RPMI8226 (cell line): Measurements from ENCODE around the gene NELL1.
"Not testable (repeated sequence)": the region's sequence is repeated elsewhere in the genome, so short reads cannot be mapped to it uniquely, and the experiment has no call there.

Experiments
- DNase-seq: peaks from one replicate; pipeline ENCODE4 v3.0.0-alpha.2; 2015

The NELL1 gene

DNA sequence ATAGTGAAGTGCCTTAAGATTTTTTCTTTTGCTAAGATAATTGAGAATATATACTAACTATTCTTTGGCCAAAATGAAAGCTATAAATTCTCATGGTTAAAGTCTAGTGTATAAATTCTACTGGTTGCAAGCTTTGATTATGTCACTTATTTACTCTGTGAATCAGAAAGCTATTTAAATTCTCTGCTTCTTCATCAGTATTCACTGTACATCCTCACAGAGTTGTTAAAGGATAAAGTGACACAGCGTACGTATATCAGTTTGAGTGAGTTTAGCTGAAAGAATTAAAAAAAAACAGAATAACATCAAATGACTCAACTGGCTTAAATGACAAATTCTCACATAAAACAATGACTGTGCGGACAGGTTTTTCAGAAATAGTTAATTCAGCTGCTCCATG is 453.1 kb downstream of the NELL1 start:
- DNase-seq, result no peak

DNA sequence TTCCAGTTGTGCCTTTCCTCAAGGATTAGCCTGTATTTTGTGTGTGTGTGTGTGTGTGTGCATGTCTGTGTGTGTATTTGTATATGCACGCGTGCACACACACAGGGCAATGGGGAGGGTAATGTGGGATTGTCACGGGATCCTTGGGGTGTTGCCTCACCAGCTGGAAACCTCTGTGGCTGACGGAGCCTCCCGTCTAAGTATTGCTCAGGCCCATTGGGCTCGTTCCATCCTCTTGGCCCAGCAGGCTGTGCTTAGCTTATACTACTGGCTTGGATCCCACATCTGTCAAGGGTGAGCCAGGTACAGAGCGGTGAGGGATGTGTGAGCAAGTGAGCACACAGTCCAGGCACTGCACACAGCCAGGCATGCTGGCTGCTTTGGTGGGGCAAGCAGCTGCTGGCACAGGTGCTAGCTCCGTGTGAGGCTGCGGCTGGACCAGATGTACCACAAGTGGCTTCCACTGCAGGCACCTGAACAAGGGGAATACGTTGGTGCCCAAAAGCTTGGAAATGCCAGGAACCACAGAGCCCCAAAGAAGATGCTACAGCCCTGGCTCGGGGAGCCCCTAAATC is 462.8 kb downstream of the NELL1 start:
- DNase-seq, result no peak

DNA sequence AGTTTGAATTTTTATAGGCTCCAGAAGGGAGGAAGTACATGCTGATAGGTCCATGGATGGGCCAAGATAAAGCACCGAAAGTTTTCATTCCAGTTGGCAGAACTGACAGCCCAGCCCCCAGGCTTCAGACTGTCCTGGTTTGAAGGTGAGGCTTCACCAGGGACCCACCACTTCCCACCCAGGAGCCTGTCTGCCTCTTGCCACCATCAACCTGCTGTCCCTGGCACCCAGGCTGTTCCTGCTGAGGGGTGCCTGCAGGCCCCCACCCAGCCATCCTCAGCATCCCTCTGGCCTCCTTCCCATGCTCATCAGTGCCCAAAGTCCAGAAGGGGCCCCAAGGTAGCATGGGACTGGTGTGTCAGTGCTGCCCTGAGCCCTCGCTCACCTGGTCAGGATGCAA is 463.9 kb downstream of the NELL1 start:
- DNase-seq, result no peak

DNA sequence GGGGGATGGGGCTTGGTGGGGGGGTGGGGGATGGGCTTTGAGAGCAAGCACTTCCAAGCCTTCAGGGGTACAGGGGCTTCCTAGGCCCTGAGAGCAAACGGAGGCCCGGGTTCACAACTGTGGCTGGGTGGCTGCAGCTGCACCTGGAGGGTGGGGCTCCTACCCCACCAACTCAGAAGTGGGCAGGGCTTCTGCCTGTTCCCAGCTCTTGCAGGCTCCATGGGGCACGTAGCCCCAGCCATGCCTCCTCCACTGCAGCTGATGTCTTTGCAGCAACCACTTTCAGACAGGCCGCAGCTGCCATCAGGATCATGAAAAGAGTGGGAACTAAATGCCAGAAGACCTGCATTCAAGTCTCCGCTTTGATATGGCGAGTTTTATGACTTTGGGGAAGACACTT is 464.3 kb downstream of the NELL1 start:
- no peak for DNase-seq

DNA sequence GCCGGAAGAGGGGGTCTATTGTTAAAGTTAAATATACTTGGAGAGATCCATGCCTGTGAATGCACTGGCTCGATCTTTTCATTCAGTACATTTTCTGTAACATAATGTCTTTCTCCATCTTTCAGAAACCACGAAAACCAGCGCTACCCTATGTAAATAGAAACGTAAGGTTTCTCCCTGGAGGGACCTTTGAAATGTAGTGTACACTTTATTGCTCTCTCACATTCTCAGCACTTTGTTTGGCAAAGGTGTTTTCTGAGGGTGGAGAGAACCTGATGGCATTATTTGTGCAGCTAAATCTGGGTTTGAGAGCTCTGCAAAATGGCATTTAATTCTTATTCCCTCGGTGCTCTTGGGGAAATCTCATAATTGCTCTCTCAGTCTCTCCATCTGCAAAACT is 468.4 kb downstream of the NELL1 start:
- DNase-seq, result no peak

DNA sequence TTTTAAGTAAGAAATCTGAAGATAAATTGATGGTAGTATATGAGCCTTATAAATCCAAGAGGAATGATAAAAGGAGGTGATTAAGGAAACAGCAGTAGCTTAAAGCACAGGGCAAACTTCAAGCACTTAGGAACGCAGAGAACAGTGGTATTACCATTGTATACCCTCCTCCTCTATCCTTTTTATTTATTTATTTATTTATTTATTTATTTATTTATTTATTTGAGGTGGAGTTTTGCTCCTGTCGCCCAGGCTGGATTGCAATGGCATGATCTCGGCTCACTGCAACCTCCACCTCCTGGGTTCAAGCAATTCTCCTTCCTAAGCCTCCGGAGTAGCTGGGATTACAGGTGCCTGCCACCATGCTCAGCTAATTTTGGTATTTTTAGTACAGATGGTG is 472.2 kb downstream of the NELL1 start:
- DNase-seq, result not testable (repeated sequence)

DNA sequence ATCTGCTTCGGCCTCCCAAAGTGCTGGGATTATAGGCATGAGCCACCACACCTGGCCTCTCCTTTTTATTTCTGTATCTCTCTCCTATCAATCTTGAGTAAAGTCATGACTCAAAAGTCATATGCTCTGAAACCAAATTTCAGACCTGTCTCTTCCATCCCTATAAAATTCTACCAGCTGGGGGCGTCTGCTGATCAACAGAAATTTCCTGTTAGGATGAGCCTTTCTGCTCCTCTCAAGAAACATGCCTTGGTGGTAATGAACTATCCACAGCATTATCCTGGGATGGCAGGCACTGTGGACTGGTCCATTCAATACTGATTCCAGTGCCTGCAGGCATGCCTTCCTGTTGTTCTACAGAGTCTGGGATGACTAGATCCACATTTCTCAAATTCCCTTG is 472.6 kb downstream of the NELL1 start:
- DNase-seq, result no peak

DNA sequence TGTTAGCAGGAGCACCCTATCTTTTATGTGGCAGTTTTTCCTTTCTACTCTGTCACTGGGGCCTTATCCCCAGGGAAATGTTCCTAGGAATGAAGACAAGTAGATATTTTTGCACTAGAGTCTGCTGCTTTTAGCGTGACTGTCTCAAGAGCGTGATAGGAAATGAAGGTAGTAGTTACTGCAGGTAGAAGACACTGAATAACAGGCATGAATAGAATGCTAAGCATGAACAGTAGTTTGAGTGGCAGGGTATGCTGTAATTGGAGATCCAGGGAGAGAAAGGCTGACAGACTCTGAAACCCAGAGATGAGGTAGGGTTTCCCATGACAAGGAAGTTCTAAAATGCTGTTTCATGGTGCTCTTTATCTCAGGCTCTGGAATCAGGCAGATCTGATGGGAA is 475.1 kb downstream of the NELL1 start:
- DNase-seq, result no peak

DNA sequence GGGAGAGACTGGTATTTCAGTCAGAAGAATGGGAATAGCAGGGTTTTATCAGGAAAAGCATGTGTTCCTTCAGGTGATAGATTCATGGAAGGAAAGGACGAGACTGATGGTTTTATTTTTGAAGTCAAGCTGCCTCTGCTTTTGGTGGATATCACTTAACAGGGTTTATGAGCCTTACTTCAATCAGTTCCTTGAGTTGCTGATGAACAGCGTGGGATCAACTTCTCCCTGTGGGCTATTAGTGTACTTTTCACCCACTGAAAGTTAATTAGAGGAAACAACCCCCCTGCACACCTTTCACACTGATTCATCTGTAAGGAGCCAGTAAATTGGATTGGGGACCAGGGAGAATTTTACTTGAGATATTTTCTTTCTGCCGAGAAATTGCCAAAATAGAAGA is 479.0 kb downstream of the NELL1 start:
- no peak for DNase-seq

DNA sequence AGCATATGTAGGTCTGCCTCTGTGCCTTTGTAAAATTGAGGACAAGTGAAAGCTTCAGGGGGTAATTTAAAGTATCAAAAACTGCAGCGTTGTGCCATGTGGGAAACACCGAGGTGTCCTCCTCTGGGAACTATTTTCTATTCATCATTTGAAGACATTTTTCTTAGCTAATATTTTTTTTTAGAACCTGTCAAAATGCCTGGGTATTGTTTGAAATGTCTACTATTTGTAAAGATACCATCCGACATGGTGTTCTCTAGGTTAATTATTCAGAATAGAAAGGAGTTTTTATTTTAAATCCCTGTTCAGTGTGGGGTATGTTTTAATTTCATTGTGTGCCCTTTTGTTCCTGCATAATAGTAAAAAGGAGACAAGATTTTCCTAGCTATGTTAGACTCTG is 490.8 kb downstream of the NELL1 start:
- DNase-seq, result no peak

DNA sequence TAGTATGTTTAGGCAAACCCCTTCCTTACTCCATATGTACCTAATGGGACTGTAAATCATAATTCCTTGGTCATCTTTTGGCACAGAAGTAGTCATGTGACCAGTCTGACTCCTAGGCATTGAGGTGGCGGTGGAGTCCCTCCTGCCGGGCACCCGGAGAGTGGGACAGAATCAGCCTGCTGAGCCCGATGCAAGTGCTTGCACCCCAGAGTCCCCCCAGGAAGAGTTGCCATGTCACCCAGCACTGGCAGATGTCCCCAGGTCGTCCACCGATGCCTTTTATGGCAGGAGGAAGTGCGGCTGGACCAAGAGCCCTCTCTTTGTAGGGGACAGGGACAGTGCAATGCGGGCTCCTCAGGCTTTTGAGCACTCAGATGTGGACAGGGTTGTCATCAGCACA is 500.3 kb downstream of the NELL1 start:
- no peak for DNase-seq

DNA sequence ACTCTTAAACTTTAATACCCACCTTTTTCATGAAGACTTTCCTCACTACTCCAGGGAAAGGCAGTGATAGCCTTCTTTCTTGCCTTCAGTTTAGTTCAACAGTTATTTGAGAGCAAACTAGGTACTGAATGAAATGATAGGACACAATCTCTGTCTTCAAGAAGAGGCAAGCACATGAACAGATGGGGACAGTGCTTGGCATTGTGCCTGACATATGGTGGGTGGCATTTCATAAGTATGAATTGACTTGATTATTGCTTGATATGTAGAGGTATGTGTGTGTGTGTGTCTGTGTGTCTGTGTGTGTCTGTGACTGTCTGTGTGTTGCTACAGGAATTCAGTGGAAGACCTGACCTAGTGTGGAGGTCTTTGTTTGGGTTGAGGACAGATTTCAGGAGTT is 504.1 kb downstream of the NELL1 start:
- DNase-seq, result no peak

DNA sequence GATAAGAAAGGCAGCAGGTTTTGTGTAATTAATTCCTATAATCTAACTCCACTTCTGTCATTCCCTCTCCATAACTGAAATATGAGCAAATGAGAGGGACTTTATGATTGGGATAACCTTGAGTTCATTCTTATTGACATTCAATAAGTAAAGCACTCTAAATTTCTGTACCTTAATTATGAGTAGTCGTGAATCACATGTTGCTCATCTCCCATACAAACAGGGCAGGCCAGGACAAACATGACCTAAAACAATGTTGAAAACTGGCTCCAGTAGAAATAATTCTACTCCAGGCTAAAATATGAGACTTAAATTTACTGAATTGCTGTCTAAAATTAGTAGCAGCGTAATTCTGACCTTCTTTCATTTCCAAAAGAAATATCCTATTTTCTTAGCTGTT is 505.4 kb downstream of the NELL1 start:
- no peak for DNase-seq

DNA sequence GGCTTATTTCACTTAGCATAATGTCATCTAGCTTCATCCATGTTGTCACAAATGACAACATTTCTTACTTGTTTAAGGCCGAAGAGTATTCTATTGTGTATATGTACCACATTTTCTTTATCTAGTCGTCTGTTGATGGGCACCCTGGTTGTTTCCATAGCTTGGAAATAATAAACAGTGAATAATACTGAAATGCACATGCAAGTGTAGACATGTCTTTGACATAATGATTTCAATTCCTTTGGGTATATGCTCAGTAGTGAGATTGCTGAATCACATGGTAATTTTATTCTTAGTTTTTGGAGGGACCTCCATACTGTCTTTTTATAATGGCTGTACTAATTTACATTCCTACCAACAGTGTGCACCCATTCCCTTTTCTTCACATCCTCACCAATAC is 508.0 kb downstream of the NELL1 start:
- DNase-seq, result no peak

DNA sequence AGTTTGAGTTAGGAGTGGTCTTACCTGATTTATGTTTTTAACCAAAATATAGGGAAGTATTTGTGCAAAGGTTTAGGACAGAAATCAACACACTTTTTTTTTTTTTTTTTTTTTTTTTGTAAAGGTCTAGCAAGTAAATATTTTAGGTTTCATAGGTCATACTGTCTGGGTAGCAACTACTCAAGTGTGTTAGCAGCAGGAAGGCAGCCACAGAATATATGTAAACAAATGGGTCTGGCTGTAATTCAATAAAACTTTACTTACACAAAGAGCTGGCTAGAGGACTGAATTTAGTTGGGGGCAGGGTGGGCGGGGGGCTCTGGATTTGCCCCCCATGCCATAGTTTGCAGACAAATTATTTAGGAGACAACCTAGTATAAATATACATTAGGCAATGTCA is 510.4 kb downstream of the NELL1 start:
- no peak for DNase-seq

DNA sequence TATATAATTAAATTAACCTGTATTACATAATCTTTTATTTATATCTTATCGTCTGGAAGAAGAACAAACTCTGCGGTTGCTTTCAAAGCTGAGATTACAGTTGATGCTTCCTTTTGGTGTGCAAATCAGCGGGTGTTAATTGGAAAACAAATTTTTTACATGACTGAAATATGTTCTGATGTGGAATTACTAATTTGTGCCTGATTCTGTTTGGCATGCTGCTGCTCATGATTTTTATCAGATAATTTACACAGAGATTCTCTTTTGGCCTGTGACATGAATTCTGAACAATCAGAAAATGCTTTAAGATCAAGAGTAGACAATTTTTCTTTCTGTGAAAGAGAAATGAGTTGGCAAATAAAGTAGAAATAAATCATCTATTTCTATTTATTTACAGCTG is 510.8 kb downstream of the NELL1 start:
- DNase-seq, result no peak

DNA sequence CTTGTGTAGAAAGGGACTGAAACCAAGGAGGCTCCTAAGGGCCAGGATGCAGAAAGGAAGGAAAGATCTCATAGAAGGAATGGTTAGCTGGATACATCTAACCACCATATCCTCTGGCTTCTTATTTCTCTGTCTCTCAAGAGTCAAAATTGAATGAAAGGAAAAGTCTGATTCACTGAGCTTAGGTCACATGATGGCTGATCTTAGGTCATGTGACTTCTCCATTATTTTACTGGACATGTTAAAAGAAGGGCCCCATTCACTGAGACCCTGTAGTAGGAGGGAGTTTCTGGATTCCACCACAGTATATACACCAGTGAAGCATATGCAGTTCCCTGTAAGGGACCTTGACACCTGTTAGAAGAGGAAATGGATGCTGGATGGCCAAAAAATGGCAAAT is 516.6 kb downstream of the NELL1 start:
- no peak for DNase-seq

DNA sequence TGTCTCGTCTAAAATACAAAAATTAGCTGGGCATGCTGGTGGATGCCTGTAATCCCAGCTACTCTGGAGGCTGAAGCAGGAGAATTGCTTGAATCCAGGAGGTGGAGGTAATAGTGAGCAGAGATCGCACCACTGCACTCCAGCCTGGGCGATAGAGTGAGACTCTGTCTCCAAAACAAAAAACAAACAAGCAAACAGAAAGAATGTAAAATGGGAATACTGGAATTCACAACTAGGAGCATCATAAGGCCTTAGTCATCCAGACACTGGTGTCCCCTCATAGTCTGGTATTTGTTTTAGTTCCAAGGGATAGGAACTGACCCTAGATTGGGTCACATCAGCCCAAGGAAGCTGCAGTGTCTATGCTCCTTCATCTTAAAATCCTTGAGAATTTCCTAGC is 520.8 kb downstream of the NELL1 start:
- DNase-seq, result no peak

DNA sequence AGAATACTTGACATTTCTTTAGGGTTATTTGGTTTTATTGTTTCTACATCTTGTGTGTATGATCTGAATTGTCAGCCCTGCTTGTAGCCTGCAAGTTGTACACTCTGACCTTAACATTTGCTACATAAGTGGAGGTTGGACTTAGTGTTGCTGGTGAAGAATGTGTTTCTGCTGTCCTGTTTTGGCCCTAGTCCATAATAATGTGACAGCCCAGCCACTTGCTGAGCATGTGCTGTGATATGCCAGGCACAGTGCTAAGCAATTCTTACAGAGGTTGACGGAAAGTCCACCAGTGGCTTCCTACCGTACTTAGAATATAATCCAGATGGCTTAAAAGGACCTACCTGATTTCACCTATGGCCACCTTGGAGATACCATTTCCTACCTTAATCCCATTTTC is 526.6 kb downstream of the NELL1 start:
- DNase-seq, result no peak

DNA sequence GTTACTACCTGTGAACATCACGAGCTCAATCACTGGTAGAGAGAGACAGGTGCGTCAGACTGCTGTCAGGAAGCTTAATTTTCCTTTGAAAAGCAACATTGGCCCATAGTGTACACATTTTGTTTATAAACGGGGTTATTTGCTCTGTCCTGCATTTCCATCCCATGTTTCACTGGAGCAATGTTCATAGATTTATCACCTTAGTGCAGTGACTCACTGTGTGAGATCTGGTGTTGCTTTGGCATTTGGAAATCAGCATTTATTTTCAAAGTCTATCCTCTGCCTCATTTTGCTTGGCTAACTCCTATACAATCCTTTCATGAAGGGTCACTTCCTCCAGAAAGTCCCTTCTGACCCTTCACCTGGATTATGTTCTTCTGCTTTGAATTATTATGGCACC is 529.1 kb downstream of the NELL1 start:
- DNase-seq, result no peak

DNA sequence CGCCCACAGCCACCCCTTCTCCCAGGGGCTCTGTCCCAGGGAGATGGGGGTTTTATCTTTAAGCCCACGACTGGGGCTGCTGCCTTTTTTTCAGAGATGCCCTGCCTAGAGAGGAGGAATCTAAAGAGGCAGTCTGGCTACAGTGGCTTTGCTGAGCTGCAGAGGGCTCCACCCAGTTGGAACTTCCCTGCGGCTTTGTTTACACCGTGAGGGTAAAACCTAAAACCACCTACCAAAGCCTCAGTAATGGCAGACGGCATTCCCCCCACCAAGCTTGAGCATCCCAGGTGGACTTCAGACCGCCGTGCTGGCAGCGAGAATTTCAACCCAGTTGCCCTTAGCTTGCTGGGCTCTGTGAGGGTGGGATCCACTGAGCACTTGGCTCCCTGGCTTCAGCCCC is 535.8 kb downstream of the NELL1 start:
- no peak for DNase-seq

DNA sequence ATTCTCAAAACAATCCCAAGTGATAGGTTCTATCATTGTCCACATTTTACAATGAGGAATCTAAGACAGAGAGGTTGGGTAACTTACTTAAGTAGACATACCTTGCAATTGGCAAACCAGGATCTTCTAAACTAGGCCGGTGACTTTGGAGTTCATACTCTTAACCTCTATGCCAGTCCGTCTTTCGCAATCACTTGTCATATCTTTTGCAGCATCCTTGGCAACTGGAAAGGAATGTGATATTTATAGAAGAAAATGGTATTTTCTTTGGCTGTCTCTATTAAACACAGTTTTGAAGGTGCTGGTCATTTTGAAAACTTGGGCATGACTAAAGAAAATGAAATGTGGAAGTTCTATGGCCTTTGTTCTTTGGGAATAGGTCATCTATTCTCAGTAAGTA is 556.5 kb downstream of the NELL1 start:
- DNase-seq, result no peak

DNA sequence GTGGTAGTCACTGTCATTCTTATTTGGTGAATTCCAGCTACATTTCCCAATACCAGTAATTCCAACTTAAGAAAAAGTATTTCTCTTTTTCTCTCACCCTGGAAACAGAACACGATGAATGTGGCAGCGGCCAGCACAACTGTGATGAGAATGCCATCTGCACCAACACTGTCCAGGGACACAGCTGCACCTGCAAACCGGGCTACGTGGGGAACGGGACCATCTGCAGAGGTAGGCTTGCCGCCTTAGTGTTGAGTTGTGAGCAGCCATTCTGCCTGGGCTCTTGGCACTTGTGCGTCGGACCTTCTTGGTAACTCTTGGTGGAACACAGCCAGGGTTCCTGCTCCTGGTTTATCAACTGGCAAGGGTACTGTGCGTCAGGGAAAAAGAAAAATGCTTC is 559.8 kb downstream of the NELL1 start:
- DNase-seq, result no peak

DNA sequence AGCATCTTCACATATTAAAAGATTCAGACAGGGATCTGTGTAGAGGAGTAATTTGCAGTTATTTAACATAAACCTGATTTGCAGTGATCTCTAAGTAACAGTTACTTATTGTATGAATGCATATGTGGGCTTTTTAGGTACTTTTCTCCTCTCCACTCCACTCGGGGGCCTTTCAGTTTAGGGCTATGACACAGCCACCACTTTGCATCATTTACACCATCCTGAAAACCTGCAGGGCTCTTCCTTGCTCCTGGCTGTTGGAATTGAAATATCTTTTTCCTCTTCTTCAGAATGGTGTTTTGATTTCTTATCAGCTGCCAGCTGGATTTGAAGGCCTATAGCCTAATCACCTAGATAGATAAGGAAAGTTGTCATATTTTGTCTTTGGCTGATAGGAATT is 580.8 kb downstream of the NELL1 start:
- no peak for DNase-seq

DNA sequence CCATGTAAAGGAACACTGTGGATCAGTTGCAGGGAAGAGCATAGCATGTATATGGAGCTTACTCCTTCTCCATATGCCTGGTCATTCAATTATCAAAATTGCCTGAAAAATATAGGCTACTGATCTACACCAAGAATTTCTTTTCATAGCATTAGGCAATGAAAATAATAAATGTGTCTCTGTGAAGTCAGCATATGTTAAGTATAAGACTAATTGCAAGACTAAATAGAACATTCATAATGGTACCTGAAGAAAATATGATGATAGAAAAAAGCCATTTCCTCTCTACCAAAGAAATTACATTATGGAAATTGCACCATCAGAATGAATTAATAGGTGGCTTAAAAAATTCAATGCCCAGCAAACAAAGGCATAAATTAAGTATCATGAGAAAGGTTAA is 584.7 kb downstream of the NELL1 start:
- DNase-seq, result no peak

DNA sequence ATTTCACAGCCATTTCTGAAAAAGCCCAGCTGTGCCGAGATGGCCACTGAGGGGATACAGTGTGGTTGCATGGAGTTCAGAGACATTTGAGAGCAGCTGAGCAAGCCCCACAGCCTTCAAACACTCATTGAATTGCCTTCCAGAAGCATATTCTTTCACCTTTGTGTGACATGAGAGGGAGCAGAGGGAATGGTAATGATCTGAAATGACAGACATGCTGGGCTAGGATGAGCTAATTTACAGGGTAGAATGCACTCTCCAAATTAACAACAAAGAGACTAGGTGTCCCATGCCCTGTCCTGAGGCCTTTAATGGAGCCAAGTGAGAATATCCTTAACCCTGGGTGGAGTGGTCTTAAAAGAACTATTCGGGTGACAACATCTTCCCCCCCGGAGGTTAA is 585.4 kb downstream of the NELL1 start:
- no peak for DNase-seq
